ENCODE data around the gene NAALADL2. TPM values are rescaled to one million over a fixed set of nuclear protein-coding genes. Genes with fewer than 3 reads are reported as not detected.
"Not testable (repeated sequence)": the region's sequence is repeated elsewhere in the genome, so short reads cannot be mapped to it uniquely, and the experiment has no call there.

Gene NAALADL2
- total and polyA plus RNA-seq, 2 donors (not counting 1 experiment from before 2014, with no cell fraction given) = not detected

GRCh38 chr3:175270866-175271265 is 411.7 kb downstream of the NAALADL2 start:
- no peak overlapping the region for H3K4me3 ChIP-seq (ENCODE audit: control extremely low read depth in 1 of 5, extremely low read depth in 1 of 5, insufficient read depth in 1 of 5, low read depth in 2 of 5, low read length in 4 of 5)
- Mint-ChIP-seq H3K4me1 (no peaks in the 10 kb centered on the region), H3K4me3 (no peak overlapping the region), H3K9me3 (ENCODE audit: insufficient read depth) (no peaks in the 10 kb centered on the region), H3K27ac (no peak overlapping the region), H3K27me3 (no peaks in the 10 kb centered on the region)
- no peaks in the 10 kb centered on the region for H4K20me1 ChIP-seq (ENCODE audit: control insufficient read depth, insufficient read depth, low read length, poor library complexity, severe bottlenecking)
- no peak overlapping the region for H3K4me2 ChIP-seq (replicated peaks; ENCODE audit: low read depth, low read length, poor library complexity, severe bottlenecking)
- H3K79me2 ChIP-seq (ENCODE audit: control insufficient read depth, insufficient read depth, low read length) = no peaks in the 10 kb centered on the region
- no peak for DNase-seq
- H3K27me3 ChIP-seq (replicated peaks in 1 of 4; ENCODE audit: control extremely low read depth in 1 of 4, control insufficient read depth in 3 of 4, insufficient read depth in 4 of 4, low read length in 3 of 4) = no peaks in the 10 kb centered on the region
- TF ChIP-seq EZH2 (IDR thresholded peaks at IDR 0.05; ENCODE audit: borderline replicate concordance, insufficient read depth, low read depth, low read length, poor library complexity, severe bottlenecking) (no peak), CTCF (IDR thresholded peaks at IDR 0.05) (no peak)
- ChIA-PET CTCF (no interaction called here), POLR2A (no interaction called here)
- H3K4me1 ChIP-seq (ENCODE audit: control insufficient read depth in 2 of 2, insufficient read depth in 2 of 2, low read length in 2 of 2) = no peaks in the 10 kb centered on the region
- no peaks in the 10 kb centered on the region for H3K36me3 ChIP-seq (replicated peaks in 1 of 2; ENCODE audit: control extremely low read depth in 1 of 2, control insufficient read depth in 1 of 2, extremely low read depth in 1 of 2, insufficient read depth in 2 of 2, low read length in 1 of 2)
- H3K27ac ChIP-seq (ENCODE audit: low read length in 2 of 2) = no peak overlapping the region
- H3K9ac ChIP-seq (ENCODE audit: low read length) = no peak overlapping the region
- no peak overlapping the region for H2AFZ ChIP-seq (ENCODE audit: insufficient read depth, low read depth, low read length, poor library complexity, severe bottlenecking)
- no peaks in the 10 kb centered on the region for H3K9me3 ChIP-seq (ENCODE audit: control extremely low read depth in 1 of 3, control insufficient read depth in 2 of 3, insufficient read depth in 1 of 3, low read length in 2 of 3)
- intact Hi-C loops (cut with micrococcal nuclease) = no loop called here
- no peak for ATAC-seq (ENCODE audit: low read depth)

GRCh38 chr3:175271465-175271864 is 412.3 kb downstream of the NAALADL2 start:
- H3K36me3 ChIP-seq (replicated peaks in 1 of 2; ENCODE audit: control extremely low read depth in 1 of 2, control insufficient read depth in 1 of 2, extremely low read depth in 1 of 2, insufficient read depth in 2 of 2, low read length in 1 of 2); CTCF ChIA-PET; H3K4me2 ChIP-seq (replicated peaks; ENCODE audit: low read depth, low read length, poor library complexity, severe bottlenecking); ATAC-seq (ENCODE audit: low read depth); H3K9me3 Mint-ChIP-seq (ENCODE audit: insufficient read depth); H3K4me3 ChIP-seq (ENCODE audit: control extremely low read depth in 1 of 5, extremely low read depth in 1 of 5, insufficient read depth in 1 of 5, low read depth in 2 of 5, low read length in 4 of 5); H3K79me2 ChIP-seq (ENCODE audit: control insufficient read depth, insufficient read depth, low read length); H3K4me1 Mint-ChIP-seq; H3K27me3 ChIP-seq (replicated peaks in 1 of 4; ENCODE audit: control extremely low read depth in 1 of 4, control insufficient read depth in 3 of 4, insufficient read depth in 4 of 4, low read length in 3 of 4); H3K9ac ChIP-seq (ENCODE audit: low read length); H4K20me1 ChIP-seq (ENCODE audit: control insufficient read depth, insufficient read depth, low read length, poor library complexity, severe bottlenecking); intact Hi-C loops (cut with micrococcal nuclease); H3K27ac ChIP-seq (ENCODE audit: low read length in 2 of 2); H3K4me1 ChIP-seq (ENCODE audit: control insufficient read depth in 2 of 2, insufficient read depth in 2 of 2, low read length in 2 of 2); H3K27me3 Mint-ChIP-seq; H2AFZ ChIP-seq (ENCODE audit: insufficient read depth, low read depth, low read length, poor library complexity, severe bottlenecking); DNase-seq; POLR2A ChIA-PET; H3K4me3 Mint-ChIP-seq; H3K27ac Mint-ChIP-seq; H3K9me3 ChIP-seq (ENCODE audit: control extremely low read depth in 1 of 3, control insufficient read depth in 2 of 3, insufficient read depth in 1 of 3, low read length in 2 of 3): not testable (repeated sequence)
- 75% methylated on average over 4 of the region's 11 CpGs for whole genome bisulfite sequencing (ENCODE audit: insufficient coverage)

Measured in B cell (primary cell).